NCI-H1105 treated with DMSO at 0.1 percent for 48 hours (cell line): ENCODE results near the gene NMT1.
A peak's percentile ranks its signal among the peaks of the same experiment; 100 is the strongest.

Experiments used
- DNase-seq: peaks from one replicate; lab custom pipeline; 2025; lab: John Stamatoyannopoulos, UW

The NMT1 gene

DNA sequence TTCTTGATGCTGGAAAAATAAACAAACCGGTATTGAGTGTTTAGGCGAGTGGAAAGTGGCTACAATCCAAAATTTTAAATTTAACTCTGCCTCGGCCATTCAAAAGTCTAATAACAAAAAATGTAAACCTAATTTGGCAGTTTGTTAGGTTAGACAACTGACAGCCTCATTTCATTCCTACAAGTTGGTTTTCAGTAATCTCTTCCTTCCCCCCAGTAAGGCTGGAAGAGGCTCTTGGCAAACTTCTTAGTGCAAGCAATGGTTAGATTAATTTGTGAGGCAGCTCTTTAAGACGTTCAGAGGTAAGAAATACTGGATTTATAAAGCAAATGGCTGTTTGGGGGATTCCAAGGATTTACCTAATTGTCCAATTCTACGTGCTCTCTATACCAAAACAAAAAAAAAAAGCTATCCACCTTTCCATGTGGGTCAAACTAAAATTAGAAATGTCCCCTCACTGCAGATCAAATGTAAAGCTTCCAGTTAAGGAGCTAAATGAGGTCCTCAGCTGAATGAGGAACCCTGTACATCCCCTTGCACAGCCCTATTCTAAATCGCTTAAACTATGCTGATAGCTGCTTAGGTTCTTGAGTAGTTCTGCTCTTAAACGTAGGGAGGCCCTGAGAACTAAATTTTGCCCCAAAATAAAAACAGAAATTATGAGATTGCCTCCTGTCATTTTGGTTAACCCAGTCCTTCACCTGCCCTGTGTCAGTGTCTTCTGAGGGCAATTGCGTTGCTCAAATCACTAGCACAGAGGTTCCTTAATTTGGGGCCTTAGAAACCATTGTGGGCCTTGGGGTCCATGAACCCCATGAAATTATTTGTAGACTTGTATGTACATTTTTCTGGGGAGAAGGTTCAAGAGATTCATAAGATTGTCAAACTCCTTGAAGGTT is 90.0 kb downstream of the NMT1 start:
- peak; percentile 13 for DNase-seq

DNA sequence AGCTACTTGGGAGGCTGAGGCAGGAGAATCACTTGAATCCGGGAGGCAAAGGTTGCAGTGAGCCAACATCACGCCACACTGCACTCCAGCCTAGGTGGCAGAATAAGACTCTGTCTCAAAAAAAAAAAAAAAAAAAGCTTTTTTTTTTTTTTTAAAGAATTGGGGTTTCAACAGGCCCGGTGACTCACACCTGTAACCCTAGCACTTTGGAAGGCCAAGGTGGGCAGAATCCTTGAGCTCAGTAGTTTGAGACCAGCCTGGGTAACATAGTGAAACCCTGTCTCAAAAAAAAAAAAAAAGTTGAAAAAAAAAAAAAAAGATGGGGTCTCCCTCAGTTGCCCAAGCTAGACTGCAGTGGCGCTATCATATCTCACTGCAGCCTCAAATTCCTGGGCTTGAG is 93.9 kb downstream of the NMT1 start:
- DNase-seq, result no peak

DNA sequence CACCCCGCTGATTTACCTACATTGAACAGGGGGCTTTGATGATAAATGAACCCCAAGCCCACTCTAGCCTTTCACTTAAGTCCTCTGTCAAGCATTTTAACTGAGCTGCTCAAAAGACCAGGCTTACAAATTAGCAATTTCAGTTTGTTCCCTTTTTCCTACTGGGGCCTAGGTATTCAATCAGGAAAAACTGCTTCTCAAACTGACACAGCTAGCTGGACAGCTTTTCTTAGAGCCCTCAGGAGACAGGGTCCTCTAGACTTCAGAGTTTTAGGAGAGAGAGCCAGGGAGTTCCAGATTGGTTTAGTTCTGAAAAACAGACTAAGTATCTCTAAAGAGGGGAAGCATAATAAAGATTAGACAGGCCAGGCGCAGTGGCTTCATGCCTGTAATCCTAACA is 94.4 kb downstream of the NMT1 start:
- DNase-seq, result no peak

DNA sequence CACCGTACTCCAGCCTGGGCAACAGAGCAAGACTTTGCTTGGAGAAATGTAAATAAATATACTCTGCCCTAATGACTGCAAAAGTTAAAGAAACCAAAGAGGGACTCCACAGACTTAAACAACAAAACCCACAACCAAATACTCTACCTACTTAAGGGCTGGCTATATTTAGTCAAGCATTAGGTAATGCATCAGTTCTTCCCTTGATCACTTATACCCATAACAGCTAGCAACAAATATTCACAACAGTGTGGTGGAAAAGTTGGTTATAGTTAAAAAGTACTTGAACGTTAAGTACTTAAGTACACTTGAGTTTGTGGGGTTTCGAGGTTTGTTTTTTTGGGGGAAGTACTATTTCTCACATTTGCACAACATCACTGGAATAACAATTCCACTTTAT is 95.1 kb downstream of the NMT1 start:
- DNase-seq, result no peak
